Pancreas (tissue), 10 donors: ENCODE data around the gene ACOX2. TPM values are rescaled to one million over a fixed set of nuclear protein-coding genes. Genes with fewer than 3 reads are reported as not detected.

Source experiments
- ATAC-seq, 4 donors: fragments of 200-7000 bp; cut with Tn5 transposase; one replicate each; pipeline versions ENCODE4 v1.8.0 to v1.9.1; 2020; ENCODE audit warnings: mild to moderate bottlenecking in 4 of 4, moderate library complexity in 4 of 4
- DNase-seq, 6 donors: peaks; one replicate each; pipeline ENCODE4 v3.0.0-alpha.2; 2020
- FAIRE-seq: peaks from 2 replicates; lab custom pipeline; 2012; peaks lifted over from hg19 to GRCh38; lab: Jason Lieb, UNC
- H3K27ac ChIP-seq, 4 donors: fragments of 200-600 bp; sonication (generic); 1 replicate in 3 of 4; 2 replicates in 1 of 4; pipeline versions ENCODE4 v1.5.0 to v1.8.0; 2020
- H3K27me3 ChIP-seq, 4 donors: fragments of 200-600 bp; one replicate each; pipeline ENCODE4 v1.8.0; 2021
- H3K36me3 ChIP-seq, 3 donors: fragments of 200-600 bp; sonication (generic) in 1 of 3; one replicate each; pipeline versions ENCODE4 v1.5.0 to v1.8.0; 2020 to 2021
- H3K4me1 ChIP-seq, 3 donors: fragments of 200-600 bp; one replicate each; pipeline ENCODE4 v1.8.0; 2021
- H3K4me3 ChIP-seq, 4 donors: fragments of 200-600 bp; sonication (generic) in 2 of 4; one replicate each; pipeline versions ENCODE4 v1.5.0 to v1.8.0; 2020 to 2021
- H3K9me3 ChIP-seq, 4 donors: fragments of 200-600 bp; one replicate each; pipeline ENCODE4 v1.8.0; 2021
- WGBS, 2 donors: extraction: QIAGEN DNeasy Blood & Tissue Kit; methylation state at CpG; one replicate each; pipeline ENCODE4 v1.1.7; 2013; 5-methylcytosine and 5-hydroxymethylcytosine counted together
- intact Hi-C, 3 donors: fragments of 100-400 bp; cut with DNase I; formaldehyde crosslinking; loops; one replicate each; pipeline versions ENCODE4 v1.11.1 to v1.14.2; 2022
- polyA plus RNA-seq, 2 donors: library from polyadenylated mRNA; stranded (reverse); fragments of 200-250 nt; gene quantifications; one replicate each; pipeline ENCODE4 v1.2.3, GENCODE V29; 2013
- total RNA-seq, 6 donors: library from RNA; stranded (reverse); fragmentation: NEBNext Ultra II Directional in 4 of 6; extraction: Animal tissue kit (Norgen Biotek cat#: 25700) in 4 of 6; gene quantifications; one replicate each; pipeline versions ENCODE4 v1.2.1 to v1.2.4, GENCODE V29; 2021 to 2023
- TF ChIP-seq, protein P1 (sequence below), 4 donors: fragments of 200-600 bp; sonication (generic) in 3 of 4; IDR thresholded peaks; one replicate each; pipeline versions ENCODE4 v1.5.0 to v1.8.0; 2021; ENCODE audit warnings: antibody characterized with exemption in 4 of 4
- donor health status: healthy with polysubstance abuse.
- donor health status: DM: no; HTN: no; CAD: no; lungs with moderate emphysema.
- donor health status: DM: no; HTN: no; CAD: no.
- donor health status: control.
- donor health status: control.
- donor health status: Bipolar disorder and iron deficiency.
- donor health status: DM: yes; HTN: yes; CAD: no.
- donor health status: DM: no; HTN: no; CAD: no.
- donor health status: DM: no; HTN: no; CAD: no.
- donor health status: DM: yes; HTN: yes; CAD: no.

ACOX2 gene
- total and polyA plus RNA-seq, 8 donors, result 1.3 to 13.3 (median 8.3) TPM

DNA sequence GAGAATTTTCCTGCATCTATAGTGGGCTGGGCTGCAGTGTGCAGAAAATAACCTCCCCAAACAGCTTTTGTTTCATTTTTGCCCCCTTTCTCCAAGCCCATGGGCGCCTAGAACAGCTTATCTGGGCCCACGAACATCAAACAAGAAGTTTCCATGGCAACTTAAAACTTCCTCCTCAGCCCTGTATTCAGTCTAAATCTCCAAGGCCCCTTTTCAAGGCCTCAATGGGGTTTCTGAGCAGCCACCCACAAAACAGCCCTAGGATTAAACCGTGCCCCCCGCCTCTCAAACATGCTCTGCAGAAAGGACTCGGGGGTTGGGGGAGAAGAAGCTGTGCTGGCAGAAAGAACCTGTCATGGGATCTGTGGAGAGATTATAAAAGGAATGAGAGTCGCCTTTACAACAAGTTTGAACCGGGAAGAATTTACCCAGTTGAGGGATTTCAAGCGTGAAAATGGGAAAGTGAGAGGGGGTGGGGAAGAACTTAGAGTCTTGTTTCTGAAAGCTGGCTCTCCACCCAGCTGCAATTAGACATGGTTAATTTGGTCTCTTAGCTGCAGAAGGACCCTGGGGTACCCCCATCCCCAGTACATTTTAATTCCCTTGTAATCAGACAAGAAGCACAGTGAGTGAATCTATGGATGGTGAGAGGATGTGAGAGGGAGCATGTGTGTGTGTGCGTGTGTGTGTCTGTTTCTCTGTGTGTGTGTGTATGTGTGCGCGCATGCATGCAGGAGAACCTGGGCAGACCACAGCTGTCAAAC lies 44.5 kb upstream of the ACOX2 start:
- WGBS, 2 donors, result 70 to 71% methylated on average over 11 of the region's 11 CpGs
- ATAC-seq, result no peak
- peaks cover 0 to 4% (median 0%) of the 10 kb centered on the region in 3 donors for H3K4me1 ChIP-seq
- no peak overlapping the region for H3K4me3 ChIP-seq
- no peak for DNase-seq
- H3K9me3 ChIP-seq, result no peaks in the 10 kb centered on the region
- intact Hi-C loops, result no loop called here
- no peaks in the 10 kb centered on the region for H3K27me3 ChIP-seq
- no peaks in the 10 kb centered on the region for H3K36me3 ChIP-seq
- no peak for FAIRE-seq
- TF ChIP-seq, protein P1, sequence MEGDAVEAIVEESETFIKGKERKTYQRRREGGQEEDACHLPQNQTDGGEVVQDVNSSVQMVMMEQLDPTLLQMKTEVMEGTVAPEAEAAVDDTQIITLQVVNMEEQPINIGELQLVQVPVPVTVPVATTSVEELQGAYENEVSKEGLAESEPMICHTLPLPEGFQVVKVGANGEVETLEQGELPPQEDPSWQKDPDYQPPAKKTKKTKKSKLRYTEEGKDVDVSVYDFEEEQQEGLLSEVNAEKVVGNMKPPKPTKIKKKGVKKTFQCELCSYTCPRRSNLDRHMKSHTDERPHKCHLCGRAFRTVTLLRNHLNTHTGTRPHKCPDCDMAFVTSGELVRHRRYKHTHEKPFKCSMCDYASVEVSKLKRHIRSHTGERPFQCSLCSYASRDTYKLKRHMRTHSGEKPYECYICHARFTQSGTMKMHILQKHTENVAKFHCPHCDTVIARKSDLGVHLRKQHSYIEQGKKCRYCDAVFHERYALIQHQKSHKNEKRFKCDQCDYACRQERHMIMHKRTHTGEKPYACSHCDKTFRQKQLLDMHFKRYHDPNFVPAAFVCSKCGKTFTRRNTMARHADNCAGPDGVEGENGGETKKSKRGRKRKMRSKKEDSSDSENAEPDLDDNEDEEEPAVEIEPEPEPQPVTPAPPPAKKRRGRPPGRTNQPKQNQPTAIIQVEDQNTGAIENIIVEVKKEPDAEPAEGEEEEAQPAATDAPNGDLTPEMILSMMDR (IDR thresholded peaks at IDR 0.05), result no peak
- no peak overlapping the region for H3K27ac ChIP-seq

DNA sequence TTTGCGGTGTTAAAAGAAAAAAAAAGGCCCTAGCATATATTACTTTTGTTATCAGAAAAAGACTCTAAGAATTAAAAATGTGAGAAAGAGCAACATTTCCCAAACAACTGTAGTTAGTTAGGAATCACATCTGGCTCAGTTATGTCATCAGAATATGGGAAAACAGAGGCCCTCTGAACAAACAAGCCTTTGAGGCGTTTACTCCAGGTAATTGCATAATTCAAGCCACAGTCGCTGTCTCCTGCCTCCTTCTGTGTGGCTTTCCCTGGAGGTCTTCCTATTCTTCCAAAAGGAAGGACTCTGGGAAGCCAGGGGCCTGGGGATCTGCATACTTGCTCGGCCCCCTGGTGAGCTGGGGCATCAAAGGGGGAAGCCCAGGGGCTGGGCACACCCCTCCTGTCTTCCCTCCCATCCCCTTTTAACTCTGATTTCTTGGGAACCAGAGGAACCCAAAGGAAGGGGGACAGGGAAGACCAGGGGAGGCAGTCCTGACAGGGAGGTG lies 43.9 kb upstream of the ACOX2 start:
- no peaks in the 10 kb centered on the region for H3K27me3 ChIP-seq
- no peak for ATAC-seq
- no peak for FAIRE-seq
- DNase-seq, result no peak
- 79 to 80% methylated on average over 4 of the region's 4 CpGs for WGBS, 2 donors
- H3K27ac ChIP-seq, result no peak overlapping the region
- TF ChIP-seq, protein P1 (IDR thresholded peaks at IDR 0.05), result no peak
- intact Hi-C loops, result no loop called here
- peaks cover 0 to 7% (median 0%) of the 10 kb centered on the region in 3 donors for H3K4me1 ChIP-seq
- no peaks in the 10 kb centered on the region for H3K36me3 ChIP-seq
- H3K9me3 ChIP-seq, result no peaks in the 10 kb centered on the region
- no peak overlapping the region for H3K4me3 ChIP-seq

DNA sequence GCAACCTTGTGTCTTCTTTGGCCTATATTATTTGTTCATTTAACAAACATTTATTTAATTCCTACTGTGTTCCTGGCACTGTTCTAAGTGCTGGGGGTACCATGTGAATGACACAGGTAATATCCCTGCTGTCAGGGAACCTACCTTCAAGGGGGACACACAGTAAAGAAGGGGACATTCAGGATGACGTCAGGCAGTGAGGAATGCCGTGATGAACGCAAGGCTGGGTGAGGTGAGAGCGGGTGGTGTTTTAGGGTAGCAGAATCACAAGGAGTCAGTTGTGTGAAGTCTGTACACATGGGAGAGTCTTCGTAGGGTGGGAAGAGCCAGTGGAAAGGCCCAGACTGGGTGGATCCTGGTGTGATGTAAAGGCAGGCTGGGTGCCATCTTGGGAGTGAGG lies 41.9 kb upstream of the ACOX2 start:
- WGBS, 2 donors, result 89 to 95% methylated on average over 5 of the region's 5 CpGs
- DNase-seq (no peak), FAIRE-seq (no peak), ATAC-seq (no peak)
- peaks cover 0 to 3% (median 0%) of the 10 kb centered on the region in 3 donors for H3K4me1 ChIP-seq
- H3K4me3 ChIP-seq, result no peak overlapping the region
- H3K27ac ChIP-seq, result no peak overlapping the region
- intact Hi-C loops, result no loop called here
- H3K36me3 ChIP-seq, result no peaks in the 10 kb centered on the region
- no peaks in the 10 kb centered on the region for H3K9me3 ChIP-seq
- TF ChIP-seq, protein P1 (IDR thresholded peaks at IDR 0.05), result no peak
- no peaks in the 10 kb centered on the region for H3K27me3 ChIP-seq

DNA sequence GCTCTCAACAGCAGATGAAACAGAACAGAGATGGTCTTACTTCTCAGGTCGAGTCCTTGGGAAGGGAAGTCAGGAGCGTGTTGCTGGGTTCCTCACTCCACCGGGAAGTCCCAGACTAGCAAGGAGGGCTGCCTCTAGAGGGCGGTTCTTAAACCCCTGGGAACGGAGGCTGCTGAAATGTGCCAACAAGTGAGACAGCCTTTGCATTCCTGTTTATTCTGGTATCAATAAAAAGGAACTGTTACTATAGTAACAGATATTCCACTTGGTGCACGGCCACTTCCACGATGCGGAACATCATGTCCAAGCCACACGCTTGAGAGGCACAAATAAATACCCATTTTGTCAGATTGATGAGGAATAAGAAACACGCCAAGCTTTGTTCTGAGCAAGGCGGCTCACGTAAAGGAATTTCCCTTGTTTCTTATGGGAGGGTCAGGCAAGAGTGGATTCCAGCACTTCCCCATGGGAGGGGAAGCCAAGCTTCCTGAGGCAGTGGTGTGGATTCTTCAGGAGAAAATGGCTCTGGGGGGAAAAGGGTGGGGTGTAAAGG lies 40.4 kb upstream of the ACOX2 start, which contains the start of gene FAM107A:
FAM107A (minus strand) TSS at position 123 of the 553 bp plus-strand sequence. CDS start 7,531 bp downstream, outside the sequence.
- Histone ChIP-seq H3K4me1 (peaks cover 0 to 3% (median 0%) of the 10 kb centered on the region in 3 donors), H3K36me3 (no peaks in the 10 kb centered on the region), H3K9me3 (no peaks in the 10 kb centered on the region), H3K27me3 (no peaks in the 10 kb centered on the region), H3K27ac (peak within 1 kb of the TSS in 3 of 4 donors; percentile 7 to 62 (median 32)), H3K4me3 (peak within 1 kb of the TSS in 1 of 4 donors; percentile 11)
- FAIRE-seq, result no peak
- intact Hi-C loops, result no loop called here
- TF ChIP-seq, protein P1 (IDR thresholded peaks at IDR 0.05), result no peak
- 29 to 31% methylated on average over 12 of the region's 12 CpGs for WGBS, 2 donors
- ATAC-seq, result peak; percentile 55 to 80 (median 68)
- DNase-seq, result peak in 2 of 6 donors; percentile 43 to 44
